Measurements from ENCODE around the gene YBX3.
A peak's percentile ranks its signal among the peaks of the same experiment; 100 is the strongest.
"Not testable (repeated sequence)": the region's sequence is repeated elsewhere in the genome, so short reads cannot be mapped to it uniquely, and the experiment has no call there.

The YBX3 gene

GRCh38 chr12:10722905-10723746 is at the start of gene YBX3:
Gene YBX3, minus strand, starts transcription at chr12:10723323. Its CDS starts 212 bp downstream, at chr12:10723111.
- DNase-seq: no peak

- DNase-seq: peak; percentile 50
These were observed 48.1 kb upstream of the YBX3 start for GRCh38 chr12:10771132-10771733.

DNA sequence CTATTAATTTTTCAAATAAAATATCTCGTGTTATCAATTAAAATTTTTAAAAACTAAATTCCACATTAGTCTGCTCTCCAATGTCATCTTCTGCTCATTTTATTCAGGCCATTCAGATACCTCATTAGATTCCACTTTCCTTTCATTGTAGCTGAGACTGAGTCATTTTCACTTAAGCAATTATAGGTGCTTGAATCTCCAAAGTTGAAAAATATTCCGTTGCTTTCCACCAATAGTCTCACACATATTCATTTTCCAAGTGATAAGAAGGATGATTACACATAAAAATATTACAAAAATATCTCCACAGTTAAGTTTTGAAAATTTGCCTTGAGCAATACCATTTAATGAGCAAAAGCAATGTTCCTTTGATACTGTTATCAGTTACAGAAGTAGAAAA is 36.5 kb upstream of the YBX3 start:
- DNase-seq: no peak

DNA sequence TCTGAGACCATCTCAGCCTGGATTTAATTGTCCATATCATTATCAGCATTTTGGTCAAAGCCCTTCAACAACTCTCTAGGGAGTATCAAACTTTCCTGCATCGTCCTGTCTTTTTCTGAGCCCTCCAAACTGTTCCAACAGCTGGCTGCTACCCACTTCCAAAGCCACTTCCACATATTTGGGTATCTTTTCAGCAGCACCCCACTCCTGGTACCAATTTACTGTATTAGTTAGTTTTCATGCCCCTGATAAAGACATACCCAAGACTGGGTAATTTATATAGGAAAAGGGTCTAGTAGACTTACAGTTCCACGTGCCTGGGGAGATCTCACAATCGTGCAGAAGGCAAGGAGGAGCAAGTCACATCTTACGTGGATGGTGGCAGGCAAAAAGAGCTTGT is 33.1 kb upstream of the YBX3 start:
- DNase-seq: no peak

DNA sequence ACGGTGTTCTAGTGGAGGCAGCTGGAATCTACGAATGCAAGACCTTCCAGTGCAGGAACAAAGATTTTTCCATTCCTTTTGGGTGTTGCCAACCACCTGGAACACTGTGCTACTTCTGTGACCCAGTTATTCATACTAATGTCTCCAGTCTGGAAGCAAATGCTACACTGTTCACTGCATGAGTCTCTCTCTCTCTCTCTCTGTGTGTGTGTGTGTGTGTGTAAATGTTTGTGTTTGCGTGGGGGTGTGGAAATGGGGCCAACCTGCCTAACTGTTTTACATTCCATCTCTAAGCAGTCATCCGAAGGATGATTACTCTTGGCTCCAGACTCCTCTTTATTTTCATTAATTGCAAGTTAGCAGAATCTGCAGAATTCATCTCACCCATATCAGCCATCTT is 29.9 kb upstream of the YBX3 start:
- DNase-seq: no peak

- no peak for DNase-seq
These were observed 27.2 kb upstream of the YBX3 start for GRCh38 chr12:10750385-10750727.

DNA sequence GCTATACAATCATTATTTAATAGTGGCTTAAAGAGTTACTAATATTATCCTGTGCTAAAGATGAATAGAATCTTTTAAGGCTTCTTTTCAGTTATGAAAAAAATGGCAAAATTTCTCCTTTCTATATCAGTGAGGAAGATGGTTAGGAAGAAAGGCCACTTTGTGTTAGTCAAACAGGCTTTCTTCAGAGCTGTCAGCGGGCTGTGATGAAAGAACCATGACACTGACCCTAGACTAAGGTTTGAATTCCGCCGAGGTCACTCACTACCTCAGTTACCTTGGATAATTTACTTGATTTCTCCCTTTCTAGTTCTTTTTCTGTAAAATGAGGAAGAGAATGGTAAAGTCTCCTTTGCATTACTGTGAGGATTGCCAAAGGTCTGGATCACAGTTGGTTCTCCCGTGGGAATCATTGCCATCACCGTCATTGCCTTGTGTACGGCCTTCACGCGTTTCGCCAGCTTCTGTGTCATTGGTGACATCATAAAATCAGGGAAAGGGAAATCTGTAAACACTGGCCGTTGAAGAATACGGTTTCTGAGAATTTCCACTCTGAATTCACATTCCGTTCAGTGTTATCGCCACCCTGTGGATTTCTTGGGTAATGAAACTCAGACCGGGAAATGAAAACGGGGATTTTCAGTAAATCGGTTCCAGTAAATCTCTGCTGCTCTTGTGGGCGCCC is 26.7 kb upstream of the YBX3 start:
- DNase-seq: peak; percentile 94

- no peak for DNase-seq
These were observed 24.6 kb upstream of the YBX3 start for GRCh38 chr12:10747730-10748129.

DNA sequence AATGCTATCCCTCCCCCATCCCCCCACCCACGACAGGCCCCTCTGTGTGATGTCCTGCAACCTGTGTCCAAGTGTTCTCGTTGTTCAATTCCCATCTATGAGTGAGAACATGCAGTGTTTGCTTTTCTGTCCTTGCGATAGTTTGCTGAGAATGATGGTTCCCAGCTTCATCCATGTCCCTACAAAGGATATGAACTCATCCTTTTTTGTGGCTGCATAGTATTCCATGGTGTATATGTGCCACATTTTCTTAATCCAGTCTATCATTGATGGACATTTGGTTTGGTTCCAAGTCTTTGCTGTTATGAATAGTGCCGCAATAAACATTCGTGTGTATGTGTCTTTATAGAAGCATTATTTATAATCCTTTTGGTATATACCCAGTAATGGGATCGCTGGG is 20.3 kb upstream of the YBX3 start:
- not testable (repeated sequence) for DNase-seq

GRCh38 chr12:10741845-10742244 is 18.7 kb upstream of the YBX3 start:
- no peak for DNase-seq

- no peak for DNase-seq
These were observed 17.1 kb upstream of the YBX3 start for GRCh38 chr12:10740182-10740581.

GRCh38 chr12:10739157-10740118 is 16.3 kb upstream of the YBX3 start:
- no peak for DNase-seq

GRCh38 chr12:10737249-10737648 is 14.1 kb upstream of the YBX3 start:
- DNase-seq: no peak

- DNase-seq: no peak
These were observed 13.3 kb upstream of the YBX3 start for GRCh38 chr12:10736463-10736862.

- DNase-seq: no peak
These were observed 12.3 kb upstream of the YBX3 start for GRCh38 chr12:10735428-10735827.

DNA sequence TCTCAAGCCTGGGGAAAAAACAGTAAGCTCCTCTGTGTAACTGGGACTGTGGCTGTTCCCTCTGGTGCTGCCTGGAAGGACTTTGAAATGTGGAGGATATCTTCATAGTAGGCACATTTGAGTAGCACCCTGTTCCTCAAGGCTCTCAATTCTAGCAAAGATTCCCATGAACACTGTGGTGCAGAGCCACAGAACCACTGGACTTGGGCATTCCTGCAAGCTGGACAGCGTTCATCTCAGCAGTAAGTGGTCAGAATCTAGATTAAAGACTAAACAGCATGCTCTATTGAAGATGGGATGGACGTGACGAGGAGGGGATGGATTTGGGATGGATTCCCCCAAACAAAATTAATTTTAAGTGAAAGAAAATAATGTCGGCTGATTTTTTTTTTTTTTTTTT is 9.4 kb upstream of the YBX3 start:
- no peak for DNase-seq

GRCh38 chr12:10732066-10732465 is 8.9 kb upstream of the YBX3 start:
- DNase-seq: no peak

GRCh38 chr12:10730559-10730958 is 7.4 kb upstream of the YBX3 start:
- DNase-seq: no peak

GRCh38 chr12:10728091-10728490 is 5.0 kb upstream of the YBX3 start:
- DNase-seq: no peak

DNA sequence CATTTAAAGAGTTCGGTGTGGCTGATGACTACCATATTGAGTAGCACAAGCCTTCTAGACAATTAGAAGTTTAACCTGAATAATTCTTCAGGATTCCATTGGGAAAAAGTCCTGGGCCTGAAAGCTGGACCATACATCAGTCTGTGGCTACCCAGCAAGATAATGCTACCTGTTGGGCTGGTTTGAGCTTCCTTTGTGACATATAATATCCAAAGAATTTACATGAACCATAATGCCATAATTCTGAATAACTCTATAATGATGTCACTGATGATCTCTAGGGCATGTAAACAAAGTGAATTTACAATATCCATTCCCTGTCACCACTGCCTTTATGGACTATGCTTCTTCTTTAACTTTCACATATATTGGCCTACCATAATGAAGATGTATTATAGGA is 3.8 kb upstream of the YBX3 start:
- no peak for DNase-seq

- DNase-seq: no peak
These were observed 1.9 kb upstream of the YBX3 start for GRCh38 chr12:10725003-10725402.

GRCh38 chr12:10722502-10722904 is 620 bp downstream of the YBX3 start:
- DNase-seq: no peak
